ENCODE measurements around the gene PPP1R27.

GRCh38 chr17:81845881-81846742 lies 11.3 kb upstream of the PPP1R27 start:
- TF ChIP-seq CTCF (IDR thresholded peaks at IDR 0.05; ENCODE audit: low read depth, low read length) (no peak), EZH2phosphoT487 (IDR thresholded peaks at IDR 0.05; ENCODE audit: low read depth) (no peak)
